Peyer's patch (tissue), 4 donors: ENCODE measurements around the gene EYS. TPM values are rescaled to one million over a fixed set of nuclear protein-coding genes. Genes with fewer than 3 reads are reported as not detected.
"Not testable (repeated sequence)": the region's sequence is repeated elsewhere in the genome, so short reads cannot be mapped to it uniquely, and the experiment has no call there.

Experiments used
- DNase-seq, 3 donors: peaks; one replicate each; pipeline ENCODE4 v3.0.0-alpha.2; 2017 to 2019
- H3K27ac ChIP-seq, 4 donors: fragments of 200-600 bp; sonication (generic); one replicate each; pipeline ENCODE4 v1.5.1; 2016 to 2019
- H3K27me3 ChIP-seq, 2 donors: fragments of 200-600 bp; sonication (generic); one replicate each; pipeline ENCODE4 v1.5.1; 2019
- H3K36me3 ChIP-seq, 3 donors: fragments of 200-600 bp; sonication (generic); one replicate each; pipeline ENCODE4 v1.5.1; 2016 to 2019
- H3K4me1 ChIP-seq, 4 donors: fragments of 200-600 bp; sonication (generic); one replicate each; pipeline ENCODE4 v1.5.1; 2016 to 2019
- H3K4me3 ChIP-seq, 4 donors: fragments of 200-600 bp; sonication (generic); 1 replicate in 3 of 4; 2 replicates in 1 of 4; pipeline ENCODE4 v1.5.1; 2016 to 2019; ENCODE audit warnings: mild to moderate bottlenecking in 1 of 4
- H3K9me3 ChIP-seq, 4 donors: fragments of 200-600 bp; sonication (generic); one replicate each; pipeline ENCODE4 v1.5.1; 2016 to 2019; ENCODE audit warnings: mild to moderate bottlenecking in 1 of 4
- POLR2A ChIP-seq, 2 donors: fragments of 450-650 bp; IDR thresholded peaks; one replicate each; pipeline ENCODE4 v1.5.1; 2017; ENCODE audit warnings: antibody characterized with exemption in 2 of 2, mild to moderate bottlenecking in 2 of 2, moderate library complexity in 2 of 2
- total RNA-seq, 4 donors: library from RNA; depleted of rRNA; stranded (reverse); fragments of >200 nt; gene quantifications; one replicate each; pipeline ENCODE4 v1.1.0, GENCODE V29; 2016
- TF ChIP-seq, protein P1 (sequence below), 6 experiments: fragments of 450-650 bp in 4 of 6; fragments of 200-600 bp in 2 of 6; sonication (generic) in 1 of 6; IDR thresholded peaks; one replicate each; pipeline ENCODE4 v1.5.1; 2017 to 2019; ENCODE audit warnings: antibody characterized with exemption in 6 of 6, mild to moderate bottlenecking in 3 of 6, moderate library complexity in 1 of 6

Gene EYS
- total RNA-seq, 4 donors from 2014 or later, result 0.13 to 1.5 (median 0.35) TPM; not detected in 1

DNA sequence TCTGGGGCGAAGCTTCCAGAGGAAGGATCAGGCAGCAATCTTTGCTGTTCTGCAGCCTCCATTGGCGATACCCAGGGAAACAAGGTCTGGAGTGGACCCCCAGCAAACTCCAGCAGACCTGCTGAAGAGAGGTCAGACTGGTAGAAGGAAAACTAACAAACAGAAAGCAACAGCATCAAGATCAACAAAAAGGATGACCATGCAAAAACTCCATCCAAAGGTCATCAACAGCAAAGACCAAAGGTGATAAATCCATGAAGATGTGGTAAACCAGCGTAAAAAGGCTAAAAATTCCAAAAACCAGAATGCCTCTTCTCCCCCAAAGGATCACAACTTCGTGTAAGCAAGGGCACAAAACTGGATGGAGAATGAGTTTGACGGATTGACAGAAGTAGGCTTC, 1818.6 kb downstream of the EYS start:
- no peak for DNase-seq
- Histone ChIP-seq H3K4me3 (no peak overlapping the region), H3K36me3 (no peaks in the 10 kb centered on the region), H3K27me3 (no peaks in the 10 kb centered on the region), H3K27ac (no peak overlapping the region), H3K9me3 (no peaks in the 10 kb centered on the region), H3K4me1 (no peaks in the 10 kb centered on the region)
- TF ChIP-seq, protein P1, sequence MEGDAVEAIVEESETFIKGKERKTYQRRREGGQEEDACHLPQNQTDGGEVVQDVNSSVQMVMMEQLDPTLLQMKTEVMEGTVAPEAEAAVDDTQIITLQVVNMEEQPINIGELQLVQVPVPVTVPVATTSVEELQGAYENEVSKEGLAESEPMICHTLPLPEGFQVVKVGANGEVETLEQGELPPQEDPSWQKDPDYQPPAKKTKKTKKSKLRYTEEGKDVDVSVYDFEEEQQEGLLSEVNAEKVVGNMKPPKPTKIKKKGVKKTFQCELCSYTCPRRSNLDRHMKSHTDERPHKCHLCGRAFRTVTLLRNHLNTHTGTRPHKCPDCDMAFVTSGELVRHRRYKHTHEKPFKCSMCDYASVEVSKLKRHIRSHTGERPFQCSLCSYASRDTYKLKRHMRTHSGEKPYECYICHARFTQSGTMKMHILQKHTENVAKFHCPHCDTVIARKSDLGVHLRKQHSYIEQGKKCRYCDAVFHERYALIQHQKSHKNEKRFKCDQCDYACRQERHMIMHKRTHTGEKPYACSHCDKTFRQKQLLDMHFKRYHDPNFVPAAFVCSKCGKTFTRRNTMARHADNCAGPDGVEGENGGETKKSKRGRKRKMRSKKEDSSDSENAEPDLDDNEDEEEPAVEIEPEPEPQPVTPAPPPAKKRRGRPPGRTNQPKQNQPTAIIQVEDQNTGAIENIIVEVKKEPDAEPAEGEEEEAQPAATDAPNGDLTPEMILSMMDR (IDR thresholded peaks at IDR 0.05), result no peak
- no peak for TF ChIP-seq POLR2A (IDR thresholded peaks at IDR 0.05)

- H3K9me3 ChIP-seq, H3K36me3 ChIP-seq, H3K27ac ChIP-seq, DNase-seq, H3K4me3 ChIP-seq, H3K27me3 ChIP-seq, H3K4me1 ChIP-seq: not testable (repeated sequence)
Observed at GRCh38 chr6:63887804-63888203, 1819.2 kb downstream of the EYS start.

- H3K36me3 ChIP-seq, result no peaks in the 10 kb centered on the region
- H3K4me1 ChIP-seq, result no peaks in the 10 kb centered on the region
- no peak for TF ChIP-seq POLR2A (IDR thresholded peaks at IDR 0.05)
- TF ChIP-seq, protein P1 (IDR thresholded peaks at IDR 0.05), result no peak
- H3K9me3 ChIP-seq, result no peaks in the 10 kb centered on the region
- no peak overlapping the region for H3K4me3 ChIP-seq
- H3K27me3 ChIP-seq, result no peaks in the 10 kb centered on the region
- H3K27ac ChIP-seq, result no peak overlapping the region
- no peak for DNase-seq
Observed at GRCh38 chr6:63887002-63887751, 1819.8 kb downstream of the EYS start.

- Histone ChIP-seq H3K9me3 (no peaks in the 10 kb centered on the region), H3K27ac (no peak overlapping the region), H3K36me3 (no peaks in the 10 kb centered on the region), H3K4me1 (no peaks in the 10 kb centered on the region), H3K4me3 (no peak overlapping the region), H3K27me3 (no peaks in the 10 kb centered on the region)
- DNase-seq, result no peak
- TF ChIP-seq POLR2A (IDR thresholded peaks at IDR 0.05), result no peak
- TF ChIP-seq, protein P1 (IDR thresholded peaks at IDR 0.05), result no peak
Observed at GRCh38 chr6:63886341-63886740, 1820.7 kb downstream of the EYS start.

GRCh38 chr6:63883597-63883996, 1823.4 kb downstream of the EYS start:
- Histone ChIP-seq H3K9me3 (no peaks in the 10 kb centered on the region), H3K4me3 (no peak overlapping the region), H3K4me1 (no peaks in the 10 kb centered on the region), H3K27me3 (no peaks in the 10 kb centered on the region), H3K36me3 (no peaks in the 10 kb centered on the region), H3K27ac (no peak overlapping the region)
- DNase-seq, result no peak
- no peak for TF ChIP-seq POLR2A (IDR thresholded peaks at IDR 0.05)
- TF ChIP-seq, protein P1 (IDR thresholded peaks at IDR 0.05), result no peak

GRCh38 chr6:63882208-63882607, 1824.8 kb downstream of the EYS start:
- Histone ChIP-seq H3K27me3 (no peaks in the 10 kb centered on the region), H3K4me1 (no peaks in the 10 kb centered on the region), H3K9me3 (no peaks in the 10 kb centered on the region), H3K27ac (no peak overlapping the region), H3K36me3 (no peaks in the 10 kb centered on the region), H3K4me3 (no peak overlapping the region)
- no peak for TF ChIP-seq POLR2A (IDR thresholded peaks at IDR 0.05)
- TF ChIP-seq, protein P1 (IDR thresholded peaks at IDR 0.05), result no peak
- DNase-seq, result no peak
